GM12878 (cell line): Measurements from ENCODE around the gene IL32. TPM values are rescaled to one million over a fixed set of nuclear protein-coding genes. Genes with fewer than 3 reads are reported as not detected.

Source experiments
- BACH1 ChIP-seq: fragments of 450-650 bp; IDR thresholded peaks from 2 replicates; pipeline ENCODE4 v1.6.1; 2017; ENCODE audit warnings: mild to moderate bottlenecking, borderline replicate concordance
- CREM ChIP-seq: IDR thresholded peaks from 2 replicates; pipeline ENCODE4 v1.6.1; 2014; ENCODE audit warnings: antibody characterized with exemption, low read depth
- CTCF ChIP-seq, 3 experiments: IDR thresholded peaks in 2 of 3; conservative IDR thresholded peaks in 1 of 3; 2 replicates each; pipeline ENCODE4 v1.5.1; 2011; ENCODE audit warnings: low read depth in 3 of 3, low read length in 3 of 3, mild to moderate bottlenecking in 3 of 3, control low read depth in 2 of 3, moderate library complexity in 2 of 3, inconsistent platforms in 1 of 3, mixed read lengths in 1 of 3; ENCODE audit not compliant: control insufficient read depth in 2 of 3, insufficient read depth in 1 of 3; ENCODE audit errors: extremely low read depth in 1 of 3
- DPF2 ChIP-seq: fragments of 450-650 bp; IDR thresholded peaks from 2 replicates; pipeline ENCODE4 v1.6.1; 2017; ENCODE audit warnings: mild to moderate bottlenecking
- FOS ChIP-seq: IDR thresholded peaks from 3 replicates; pipeline ENCODE4 v1.6.1; 2011; ENCODE audit warnings: borderline replicate concordance; ENCODE audit not compliant: insufficient read length; ENCODE audit errors: extremely low read depth
- GATAD2B ChIP-seq: fragments of 450-650 bp; conservative IDR thresholded peaks from 2 replicates; pipeline ENCODE4 v1.6.1; 2017; ENCODE audit warnings: low read depth, mild to moderate bottlenecking, moderate library complexity
- MXI1 ChIP-seq: fragments of 150-350 bp; IDR thresholded peaks from 2 replicates; pipeline ENCODE4 v1.6.1; 2011; ENCODE audit warnings: low read depth, mild to moderate bottlenecking, inconsistent platforms, low read length, improper control_type of control experiment
- MYC ChIP-seq: IDR thresholded peaks from 2 replicates; pipeline ENCODE4 v1.6.1; 2011; ENCODE audit warnings: mild to moderate bottlenecking, low read length, moderate library complexity, inconsistent platforms; ENCODE audit not compliant: insufficient read depth, insufficient replicate concordance, insufficient read length, severe bottlenecking
- NFYA ChIP-seq: IDR thresholded peaks from 2 replicates; pipeline ENCODE4 v1.6.1; 2011; ENCODE audit warnings: low read depth, mild to moderate bottlenecking, low read length, improper control_type of control experiment, borderline replicate concordance
- NKRF ChIP-seq: fragments of 450-650 bp; conservative IDR thresholded peaks from 2 replicates; pipeline ENCODE4 v1.6.1; 2017; ENCODE audit warnings: mild to moderate bottlenecking, moderate library complexity
- NR2C1 ChIP-seq: fragments of 450-650 bp; IDR thresholded peaks from 2 replicates; pipeline ENCODE4 v1.6.1; 2017; ENCODE audit warnings: antibody characterized with exemption, mild to moderate bottlenecking, moderate library complexity
- NR2F1 ChIP-seq: fragments of 450-650 bp; conservative IDR thresholded peaks from 2 replicates; pipeline ENCODE4 v1.6.1; 2017; ENCODE audit warnings: mild to moderate bottlenecking
- POLR2A ChIP-seq: IDR thresholded peaks from 2 replicates; pipeline ENCODE4 v1.6.1; 2011; ENCODE audit warnings: low read depth, mild to moderate bottlenecking, low read length
- RB1 ChIP-seq: fragments of 450-650 bp; formaldehyde crosslinking; IDR thresholded peaks from 2 replicates; pipeline ENCODE4 v1.6.1; 2017; ENCODE audit warnings: mild to moderate bottlenecking, borderline replicate concordance
- RBBP5 ChIP-seq: fragments of 200-600 bp; sonication (generic); conservative IDR thresholded peaks from 2 replicates; pipeline ENCODE4 v1.6.1; 2016
- SMARCA5 ChIP-seq: fragments of 450-650 bp; IDR thresholded peaks from 2 replicates; pipeline ENCODE4 v1.6.1; 2017; ENCODE audit warnings: mild to moderate bottlenecking
- SMC3 ChIP-seq: IDR thresholded peaks from 2 replicates; pipeline ENCODE4 v1.6.1; 2011; ENCODE audit warnings: low read length, improper control_type of control experiment, borderline replicate concordance
- TARDBP ChIP-seq: IDR thresholded peaks from 2 replicates; pipeline ENCODE4 v1.6.1; 2016; ENCODE audit warnings: borderline replicate concordance
- TBL1XR1 ChIP-seq: IDR thresholded peaks from 2 replicates; pipeline ENCODE4 v1.6.1; 2012; ENCODE audit warnings: low read depth, low read length, improper control_type of control experiment
- TCF3 ChIP-seq: IDR thresholded peaks from 2 replicates; pipeline ENCODE4 v1.6.1; 2012; ENCODE audit warnings: low read depth, mild to moderate bottlenecking, low read length, borderline replicate concordance; ENCODE audit not compliant: insufficient read depth
- YBX1 ChIP-seq: fragments of 450-650 bp; IDR thresholded peaks from 2 replicates; pipeline ENCODE4 v1.6.1; 2016; ENCODE audit warnings: antibody characterized with exemption
- ZBED1 ChIP-seq: IDR thresholded peaks from 2 replicates; pipeline ENCODE4 v1.6.1; 2016; ENCODE audit warnings: borderline replicate concordance
- polyA plus RNA-seq, 11 experiments: library from polyadenylated mRNA; depleted of rRNA in 4 of 11; unstranded in 6 of 11; stranded (reverse) in 5 of 11; fragments of >200 nt; fragmentation: Nextera tagmentation in 4 of 11; fragmentation: Illumina TruSeq in 1 of 11; extraction: Ambion mirVana in 4 of 11; extraction: Trizol in 1 of 11; gene quantifications; 1 replicate in 1 of 11; 2 replicates in 10 of 11; pipeline versions ENCODE4 v1.2.1 to v1.2.3, GENCODE V29; 2011 to 2016; ENCODE audit warnings: inconsistent platforms in 2 of 11, missing spikeins in 2 of 11, low read depth in 1 of 11
- total RNA-seq, 4 experiments: library from RNA; depleted of rRNA in 3 of 4; stranded (reverse); fragments of >200 nt in 3 of 4; fragmentation: Illumina TruSeq in 1 of 4; extraction: Trizol in 1 of 4; gene quantifications; 2 replicates each; pipeline versions ENCODE4 v1.2.1 to v1.2.3, GENCODE V29; 2013 to 2021
- TF ChIP-seq, protein P1 (sequence below): fragments of 450-650 bp; IDR thresholded peaks from 2 replicates; pipeline ENCODE4 v1.6.1; 2017; ENCODE audit warnings: mild to moderate bottlenecking, moderate library complexity

The IL32 gene
- total and polyA plus RNA-seq, 10 of the 15 experiments (the other 5 are each of a cell fraction or from before 2014, with no cell fraction given), result 27.0 to 122 (median 55.8) TPM

- TF ChIP-seq, protein P1, sequence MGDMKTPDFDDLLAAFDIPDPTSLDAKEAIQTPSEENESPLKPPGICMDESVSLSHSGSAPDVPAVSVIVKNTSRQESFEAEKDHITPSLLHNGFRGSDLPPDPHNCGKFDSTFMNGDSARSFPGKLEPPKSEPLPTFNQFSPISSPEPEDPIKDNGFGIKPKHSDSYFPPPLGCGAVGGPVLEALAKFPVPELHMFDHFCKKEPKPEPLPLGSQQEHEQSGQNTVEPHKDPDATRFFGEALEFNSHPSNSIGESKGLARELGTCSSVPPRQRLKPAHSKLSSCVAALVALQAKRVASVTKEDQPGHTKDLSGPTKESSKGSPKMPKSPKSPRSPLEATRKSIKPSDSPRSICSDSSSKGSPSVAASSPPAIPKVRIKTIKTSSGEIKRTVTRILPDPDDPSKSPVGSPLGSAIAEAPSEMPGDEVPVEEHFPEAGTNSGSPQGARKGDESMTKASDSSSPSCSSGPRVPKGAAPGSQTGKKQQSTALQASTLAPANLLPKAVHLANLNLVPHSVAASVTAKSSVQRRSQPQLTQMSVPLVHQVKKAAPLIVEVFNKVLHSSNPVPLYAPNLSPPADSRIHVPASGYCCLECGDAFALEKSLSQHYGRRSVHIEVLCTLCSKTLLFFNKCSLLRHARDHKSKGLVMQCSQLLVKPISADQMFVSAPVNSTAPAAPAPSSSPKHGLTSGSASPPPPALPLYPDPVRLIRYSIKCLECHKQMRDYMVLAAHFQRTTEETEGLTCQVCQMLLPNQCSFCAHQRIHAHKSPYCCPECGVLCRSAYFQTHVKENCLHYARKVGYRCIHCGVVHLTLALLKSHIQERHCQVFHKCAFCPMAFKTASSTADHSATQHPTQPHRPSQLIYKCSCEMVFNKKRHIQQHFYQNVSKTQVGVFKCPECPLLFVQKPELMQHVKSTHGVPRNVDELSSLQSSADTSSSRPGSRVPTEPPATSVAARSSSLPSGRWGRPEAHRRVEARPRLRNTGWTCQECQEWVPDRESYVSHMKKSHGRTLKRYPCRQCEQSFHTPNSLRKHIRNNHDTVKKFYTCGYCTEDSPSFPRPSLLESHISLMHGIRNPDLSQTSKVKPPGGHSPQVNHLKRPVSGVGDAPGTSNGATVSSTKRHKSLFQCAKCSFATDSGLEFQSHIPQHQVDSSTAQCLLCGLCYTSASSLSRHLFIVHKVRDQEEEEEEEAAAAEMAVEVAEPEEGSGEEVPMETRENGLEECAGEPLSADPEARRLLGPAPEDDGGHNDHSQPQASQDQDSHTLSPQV, result peak; percentile 87
- TF ChIP-seq ZBED1 (no peak), CREM (0 out of 2 replicates have a peak, but pooled peaks have one; percentile 15), TCF3 (no peak), DPF2 (peak; percentile 58), FOS (no peak), GATAD2B (peak; percentile 93), POLR2A (peak; percentile 71), TARDBP (no peak), NR2C1 (peak; percentile 18; the same call in 1 of the 2 replicates), NFYA (no peak), TBL1XR1 (no peak), SMC3 (peak; percentile 82), MXI1 (peak; percentile 37), MYC (no peak), BACH1 (peak; percentile 74; the same call in 1 of the 2 replicates), YBX1 (no peak), RBBP5 (no peak), NKRF (peak; percentile 55), SMARCA5 (peak; percentile 96), RB1 (peak; percentile 72; the same call in 1 of the 2 replicates), CTCF (IDR thresholded peaks at IDR 0.05 in 2 of 3, conservative IDR thresholded peaks at IDR 0.05 in 1 of 3; ENCODE audit: control insufficient read depth in 2 of 3, extremely low read depth in 1 of 3, insufficient read depth in 1 of 3, low read depth in 3 of 3, low read length in 3 of 3) (peak; percentile 71 to 94 (median 85)), NR2F1 (no peak; the same call in none of the 2 replicates)
These were observed 6.3 kb upstream of the IL32 start (continued) for GRCh38 chr16:3059041-3059722.
